Muscle layer of duodenum (tissue), 2 donors: ENCODE results near the gene TAB2.
"Not testable (repeated sequence)": the region's sequence is repeated elsewhere in the genome, so short reads cannot be mapped to it uniquely, and the experiment has no call there.

Source experiments
- H3K27ac ChIP-seq: one replicate; pipeline ENCODE4 v1.7.0; 2013; ENCODE audit warnings: mild to moderate bottlenecking, low read length
- H3K27me3 ChIP-seq: one replicate; pipeline ENCODE4 v1.7.0; 2013; ENCODE audit warnings: low read depth, mild to moderate bottlenecking, control low read depth, low read length
- H3K36me3 ChIP-seq, 2 donors: one replicate each; pipeline ENCODE4 v1.7.0; 2013; ENCODE audit warnings: low read length in 2 of 2, control low read depth in 1 of 2, mild to moderate bottlenecking in 1 of 2; ENCODE audit not compliant: insufficient read depth in 2 of 2, control insufficient read depth in 1 of 2
- H3K4me1 ChIP-seq, 2 donors: one replicate each; pipeline ENCODE4 v1.7.0; 2013; ENCODE audit warnings: low read length in 2 of 2, mild to moderate bottlenecking in 2 of 2, control low read depth in 1 of 2, moderate library complexity in 1 of 2; ENCODE audit not compliant: insufficient read depth in 2 of 2, control insufficient read depth in 1 of 2
- H3K4me3 ChIP-seq, 2 donors: one replicate each; pipeline ENCODE4 v1.7.0; 2013; ENCODE audit warnings: low read length in 2 of 2, low read depth in 1 of 2, mild to moderate bottlenecking in 1 of 2
- H3K9me3 ChIP-seq, 2 donors: one replicate each; pipeline ENCODE4 v1.7.0; 2013; ENCODE audit warnings: low read length in 2 of 2, control low read depth in 1 of 2, mild to moderate bottlenecking in 1 of 2; ENCODE audit not compliant: control insufficient read depth in 1 of 2
- donor health status: healthy.

The TAB2 gene

DNA sequence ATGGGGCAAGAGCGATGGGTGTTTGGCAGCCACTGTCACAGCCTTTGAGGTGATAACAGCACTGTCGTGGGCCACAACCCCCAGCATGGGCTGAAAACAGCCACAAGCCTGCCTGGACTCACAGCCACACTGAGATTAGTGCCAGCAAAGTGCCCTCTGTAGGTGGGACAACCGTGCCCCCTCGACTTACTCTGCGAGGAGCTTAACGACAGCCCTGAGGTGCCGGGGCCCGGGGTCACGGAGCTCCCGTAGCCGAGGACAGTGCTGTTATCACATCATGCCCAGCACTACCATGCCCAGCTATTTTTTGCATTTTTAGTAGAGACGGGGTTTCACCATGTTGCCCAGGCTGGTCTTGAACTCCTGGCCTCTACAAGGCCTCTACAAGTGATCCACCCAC lies 119.1 kb downstream of the TAB2 start:
- H3K36me3 ChIP-seq = no peaks in the 10 kb centered on the region
- H3K4me1 ChIP-seq = peaks cover 0 to 8% of the 10 kb centered on the region in 2 donors
- no peaks in the 10 kb centered on the region for H3K27me3 ChIP-seq
- H3K27ac ChIP-seq = no peak overlapping the region
- H3K4me3 ChIP-seq = no peak overlapping the region
- no peaks in the 10 kb centered on the region for H3K9me3 ChIP-seq

DNA sequence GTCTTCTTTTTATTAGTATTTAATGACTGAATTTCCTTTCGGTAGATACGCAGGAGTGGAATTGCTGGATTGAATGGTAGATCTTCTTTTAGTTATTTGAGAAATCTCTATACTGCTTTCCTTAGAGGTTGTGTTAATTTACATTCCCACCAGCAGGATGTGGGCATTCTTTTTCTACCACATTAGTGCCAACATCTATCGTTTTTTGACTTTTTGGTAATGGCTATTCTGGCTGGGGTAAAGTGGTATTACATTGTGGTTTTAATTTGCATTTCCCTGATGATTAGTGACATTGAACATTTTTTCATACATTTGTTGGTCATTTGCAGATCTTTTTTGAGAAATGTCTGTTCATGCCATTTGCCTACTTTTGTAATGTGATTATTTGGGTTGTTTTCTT lies 119.7 kb downstream of the TAB2 start:
- H3K27ac ChIP-seq = no peak overlapping the region
- no peaks in the 10 kb centered on the region for H3K36me3 ChIP-seq
- no peaks in the 10 kb centered on the region for H3K27me3 ChIP-seq
- peaks cover 0 to 7% of the 10 kb centered on the region in 2 donors for H3K4me1 ChIP-seq
- H3K4me3 ChIP-seq = no peak overlapping the region
- H3K9me3 ChIP-seq = no peaks in the 10 kb centered on the region

DNA sequence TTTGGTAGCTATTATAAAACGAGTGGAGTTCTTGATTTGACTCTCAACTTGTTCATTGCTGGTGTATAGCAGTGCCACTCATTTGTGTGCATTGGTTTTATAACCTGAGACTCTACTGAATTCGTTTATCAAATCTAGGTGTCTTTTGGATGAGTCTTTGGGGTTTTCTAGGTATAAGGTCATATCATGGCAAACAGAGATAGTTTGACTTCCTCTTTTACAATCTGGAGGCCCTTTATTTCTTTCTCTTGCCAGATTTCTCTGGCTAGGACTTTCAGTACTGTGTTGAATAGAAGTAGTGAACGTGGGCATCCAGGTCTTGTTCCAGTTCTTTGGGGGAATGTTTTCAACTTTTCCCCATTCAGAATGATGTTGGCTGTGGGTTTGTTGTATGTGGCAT lies 121.3 kb downstream of the TAB2 start:
- no peak overlapping the region for H3K4me3 ChIP-seq
- H3K27me3 ChIP-seq = no peaks in the 10 kb centered on the region
- H3K27ac ChIP-seq = no peak overlapping the region
- no peaks in the 10 kb centered on the region for H3K36me3 ChIP-seq
- H3K4me1 ChIP-seq = peaks cover 0 to 7% of the 10 kb centered on the region in 2 donors
- H3K9me3 ChIP-seq = no peaks in the 10 kb centered on the region

DNA sequence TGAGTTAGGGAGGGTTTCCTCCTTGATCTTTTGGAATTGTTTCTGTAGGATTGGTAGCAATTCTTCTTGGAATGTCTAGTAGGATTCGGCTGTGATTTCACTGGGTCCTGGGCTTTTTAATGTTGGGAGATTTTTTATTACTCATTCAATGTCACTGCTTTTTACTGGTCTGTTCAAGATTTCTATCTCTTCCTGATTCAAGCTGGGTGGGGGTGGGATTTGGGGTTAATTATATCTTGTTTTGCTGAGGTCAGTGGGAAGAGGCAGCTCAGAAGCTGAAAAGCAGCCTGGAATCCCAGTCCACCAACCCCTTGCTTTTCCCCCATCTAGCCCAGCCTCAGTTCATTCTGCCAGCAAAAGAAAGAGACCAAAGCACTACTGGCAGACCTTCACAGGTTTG lies 122.1 kb downstream of the TAB2 start:
- Histone ChIP-seq H3K27me3 (no peaks in the 10 kb centered on the region), H3K4me3 (no peak overlapping the region), H3K4me1 (peaks cover 0 to 7% of the 10 kb centered on the region in 2 donors), H3K27ac (no peak overlapping the region), H3K9me3 (no peaks in the 10 kb centered on the region), H3K36me3 (no peaks in the 10 kb centered on the region)

DNA sequence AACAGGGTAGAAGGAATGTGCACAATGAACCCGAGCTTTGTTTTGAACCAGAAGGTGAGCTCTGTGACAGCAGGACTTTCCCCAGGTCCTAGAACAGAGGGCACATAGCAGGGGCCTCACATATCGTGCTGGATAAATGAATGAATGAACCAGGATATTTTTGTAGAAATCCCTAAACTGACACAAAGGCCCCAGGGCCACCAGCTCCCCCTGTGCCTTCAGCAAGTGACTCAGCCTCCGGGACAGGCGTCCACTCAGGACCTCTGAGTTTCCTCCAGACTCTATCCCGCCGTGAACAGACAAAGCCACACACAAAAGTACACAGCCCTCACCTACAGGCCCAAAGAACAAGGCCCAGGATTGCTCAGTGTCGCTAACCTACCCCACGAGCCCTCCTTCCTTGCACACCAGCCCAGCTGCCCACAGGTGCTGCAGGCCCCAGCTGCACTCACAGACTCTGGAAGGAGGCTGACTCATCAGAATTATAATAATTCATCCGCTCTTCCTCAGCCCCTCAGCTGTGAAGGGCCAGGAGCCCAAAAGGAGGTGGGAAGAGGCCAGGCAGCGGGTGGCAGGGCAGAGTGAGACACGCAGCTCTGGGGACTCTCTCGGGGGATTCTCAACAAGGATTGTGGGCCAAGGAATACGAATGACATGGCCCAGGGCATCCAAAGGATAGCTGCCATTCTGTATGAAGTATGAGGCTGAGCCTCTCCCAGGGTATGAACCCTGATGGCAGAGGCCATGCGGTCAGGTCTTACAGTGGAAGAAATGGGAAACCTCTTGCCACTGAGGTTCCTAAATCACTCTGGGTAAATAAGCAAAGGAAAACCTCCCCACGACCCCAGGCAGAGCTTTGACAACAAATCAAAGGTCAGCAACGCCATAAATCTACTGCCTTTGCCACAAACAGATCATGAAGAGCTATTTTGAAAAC lies 123.5 kb downstream of the TAB2 start:
- Histone ChIP-seq H3K27me3 (no peaks in the 10 kb centered on the region), H3K4me3 (no peak overlapping the region), H3K9me3 (no peaks in the 10 kb centered on the region), H3K36me3 (no peaks in the 10 kb centered on the region), H3K27ac (no peak overlapping the region), H3K4me1 (peaks cover 0 to 7% of the 10 kb centered on the region in 2 donors)

DNA sequence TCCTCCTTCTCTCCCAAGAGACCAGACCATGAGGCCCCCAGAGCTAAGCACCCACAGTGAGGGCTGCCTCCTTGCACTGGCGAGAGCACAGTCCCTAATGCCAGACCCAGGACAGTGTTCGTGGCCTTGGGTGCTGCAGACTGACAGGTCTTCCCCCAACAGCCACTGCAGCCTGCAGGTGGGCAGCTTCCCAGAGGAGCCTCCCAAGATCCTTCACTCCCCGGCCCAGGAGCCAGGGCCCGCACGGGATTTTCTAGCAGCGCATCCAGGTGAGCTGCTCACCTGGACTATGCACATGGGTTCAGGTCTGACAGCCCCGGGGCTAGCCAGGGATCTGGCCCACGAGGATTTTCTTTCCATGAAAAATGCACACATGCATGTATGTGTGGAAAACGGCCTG lies 124.2 kb downstream of the TAB2 start:
- Histone ChIP-seq H3K4me3 (no peak overlapping the region), H3K9me3 (no peaks in the 10 kb centered on the region), H3K4me1 (peaks cover 0 to 7% of the 10 kb centered on the region in 2 donors), H3K27ac (no peak overlapping the region), H3K27me3 (no peaks in the 10 kb centered on the region), H3K36me3 (no peaks in the 10 kb centered on the region)

DNA sequence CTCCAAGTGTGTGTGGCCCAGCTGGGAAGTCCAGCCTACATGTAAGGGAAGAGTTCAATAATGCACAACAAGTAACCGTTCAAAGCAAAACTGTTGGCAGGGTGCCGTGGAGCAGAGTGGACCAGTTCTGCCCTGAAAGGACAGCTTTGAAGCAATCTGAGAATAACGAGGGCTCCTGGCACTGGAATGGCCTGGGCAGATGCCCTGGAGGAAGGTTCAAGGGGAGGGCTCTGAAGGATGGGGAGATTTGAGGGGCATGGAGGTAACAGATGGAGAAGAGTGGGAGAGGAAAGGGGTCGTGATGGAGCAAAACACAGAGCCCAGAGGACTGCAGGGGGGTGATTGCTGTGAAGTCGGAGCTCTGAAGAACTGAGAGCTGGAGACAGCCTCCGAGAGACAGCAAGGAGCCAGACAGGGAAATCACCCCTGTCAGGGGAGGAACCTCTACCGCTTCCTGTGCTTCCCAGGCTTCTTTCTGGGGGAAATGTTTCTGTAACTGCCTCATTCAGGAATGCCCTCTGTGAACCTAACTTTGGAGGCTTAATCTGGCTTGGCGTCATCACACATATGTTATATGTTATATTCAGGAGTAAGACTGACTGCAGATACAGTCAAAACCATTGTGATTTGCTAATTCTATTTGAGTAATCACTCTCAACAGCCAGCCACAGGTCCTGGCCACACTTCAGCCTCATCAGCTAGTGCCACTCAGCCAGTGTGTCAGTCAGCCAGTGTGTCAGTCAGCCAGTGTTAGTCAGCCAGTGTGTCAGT lies 126.1 kb downstream of the TAB2 start:
- no peaks in the 10 kb centered on the region for H3K27me3 ChIP-seq
- H3K4me3 ChIP-seq = no peak overlapping the region
- H3K27ac ChIP-seq = no peak overlapping the region
- H3K4me1 ChIP-seq = peaks cover 0 to 7% of the 10 kb centered on the region in 2 donors
- H3K9me3 ChIP-seq = no peaks in the 10 kb centered on the region
- H3K36me3 ChIP-seq = no peaks in the 10 kb centered on the region

DNA sequence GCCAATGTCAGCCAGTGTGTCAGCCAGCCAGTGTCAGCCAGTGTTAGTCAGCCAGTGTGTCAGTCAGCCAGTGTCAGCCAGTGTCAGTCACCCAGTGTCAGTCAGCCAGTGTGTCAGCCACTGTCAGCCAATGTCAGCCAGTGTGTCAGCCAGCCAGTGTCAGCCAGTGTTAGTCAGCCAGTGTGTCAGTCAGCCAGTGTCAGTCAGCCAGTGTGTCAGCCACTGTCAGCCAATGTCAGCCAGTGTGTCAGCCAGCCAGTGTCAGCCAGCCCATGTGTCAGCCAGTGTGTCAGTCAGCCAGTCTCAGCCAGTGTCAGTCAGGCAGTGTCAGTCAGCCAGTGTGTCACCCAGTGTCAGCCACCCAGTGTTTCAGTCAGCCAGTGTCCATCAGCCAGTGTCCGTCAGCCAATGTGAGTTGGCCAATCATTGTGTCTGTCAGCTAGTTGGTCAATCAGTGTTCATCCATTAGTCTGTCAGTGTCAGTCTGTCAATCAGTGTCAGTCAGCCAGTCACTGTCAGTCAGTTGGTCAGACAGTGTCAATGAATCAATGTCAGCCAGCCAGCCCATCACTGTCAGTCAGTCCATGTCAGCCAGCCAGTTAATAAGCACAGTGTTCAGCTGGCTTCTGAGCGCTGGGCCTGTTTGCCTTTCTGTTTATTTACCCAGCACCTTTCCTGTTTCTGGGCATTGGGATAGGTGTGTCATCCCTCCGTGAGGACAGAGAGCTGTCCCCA lies 127.0 kb downstream of the TAB2 start:
- H3K36me3 ChIP-seq, H3K9me3 ChIP-seq, H3K4me1 ChIP-seq, H3K27ac ChIP-seq, H3K4me3 ChIP-seq, H3K27me3 ChIP-seq: not testable (repeated sequence)

DNA sequence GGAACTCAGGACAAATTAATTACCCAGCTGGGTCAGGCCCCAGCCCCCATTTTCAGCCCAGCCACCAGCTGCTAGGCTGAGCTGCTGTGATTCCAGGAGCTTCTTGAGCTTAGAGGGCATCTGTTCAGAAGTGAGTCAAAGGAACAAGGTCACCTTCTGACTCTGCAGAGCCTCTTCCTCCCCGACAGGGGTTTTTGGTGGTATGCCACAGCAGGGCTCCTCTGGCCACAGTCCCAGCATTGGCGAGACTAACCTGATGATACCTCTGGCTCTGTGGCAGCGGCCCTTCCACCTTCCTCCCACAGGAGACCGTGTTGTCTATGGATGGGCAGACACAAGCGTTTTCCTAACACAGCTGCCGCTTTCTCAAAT lies 127.6 kb downstream of the TAB2 start:
- Histone ChIP-seq H3K36me3 (no peaks in the 10 kb centered on the region), H3K27ac (no peak overlapping the region), H3K9me3 (no peaks in the 10 kb centered on the region), H3K27me3 (no peaks in the 10 kb centered on the region), H3K4me1 (peaks cover 0 to 7% of the 10 kb centered on the region in 2 donors), H3K4me3 (no peak overlapping the region)

DNA sequence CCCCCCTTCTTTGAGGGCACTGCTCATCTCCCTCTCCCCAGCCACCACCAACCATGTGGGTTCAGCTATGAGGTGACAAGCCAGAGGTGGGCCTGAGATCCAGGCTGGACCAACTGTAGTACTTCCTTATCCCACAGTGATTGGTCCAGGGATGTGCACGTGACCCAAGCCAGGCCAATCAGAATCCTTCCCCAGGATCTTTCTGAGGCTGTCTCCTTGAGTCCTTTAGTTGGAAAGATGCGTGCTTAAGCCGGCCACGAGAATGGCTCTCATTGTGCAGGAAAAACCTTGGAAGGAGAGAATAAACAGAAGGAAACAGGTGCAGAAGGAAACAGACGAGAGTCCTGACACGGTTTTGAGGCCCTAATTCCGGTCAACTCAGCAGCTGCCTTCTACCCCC lies 128.1 kb downstream of the TAB2 start:
- Histone ChIP-seq H3K4me1 (peaks cover 0 to 7% of the 10 kb centered on the region in 2 donors), H3K27me3 (no peaks in the 10 kb centered on the region), H3K9me3 (no peaks in the 10 kb centered on the region), H3K27ac (no peak overlapping the region), H3K36me3 (no peaks in the 10 kb centered on the region), H3K4me3 (no peak overlapping the region)

DNA sequence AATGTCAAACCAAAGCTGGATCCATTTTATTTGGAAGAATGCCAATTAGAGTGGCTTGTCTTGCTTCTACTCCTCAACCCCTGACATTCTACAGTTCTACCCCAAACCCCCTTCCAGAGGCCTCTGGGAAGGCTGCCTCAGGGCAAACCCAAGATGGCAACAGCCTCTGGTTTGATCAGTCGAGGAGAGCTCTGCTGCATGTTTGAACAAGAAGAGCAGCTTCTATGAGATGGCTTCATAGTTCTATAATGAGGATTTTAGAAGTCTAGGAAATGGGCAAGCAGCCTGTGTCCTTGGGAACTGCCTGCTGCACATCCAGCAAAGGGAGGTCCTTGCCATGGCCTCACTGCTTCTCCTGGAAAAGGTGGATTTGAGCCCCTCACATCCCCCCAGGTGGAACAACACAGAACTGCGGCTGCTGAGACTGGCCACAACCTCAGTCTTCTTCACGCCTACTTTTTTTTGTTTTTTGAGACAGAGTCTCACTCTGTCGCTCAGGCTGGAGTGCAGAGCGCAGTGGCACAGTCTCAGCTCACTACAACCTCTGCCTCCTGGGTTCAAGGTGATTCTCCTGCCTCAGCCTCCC lies 129.4 kb downstream of the TAB2 start:
- H3K27ac ChIP-seq = no peak overlapping the region
- H3K4me3 ChIP-seq = no peak overlapping the region
- no peaks in the 10 kb centered on the region for H3K9me3 ChIP-seq
- H3K36me3 ChIP-seq = no peaks in the 10 kb centered on the region
- H3K27me3 ChIP-seq = no peaks in the 10 kb centered on the region
- peaks cover 0 to 6% of the 10 kb centered on the region in 2 donors for H3K4me1 ChIP-seq
